Measurements from ENCODE around the gene RPL10A.

Gene RPL10A

GRCh38 chr6:35448191-35448590 is 20.0 kb upstream of the RPL10A start:
- no peak for DNase-seq (ENCODE audit: low spot score)

- peak; percentile 84 for DNase-seq (ENCODE audit: low spot score)
These were observed 18.8 kb upstream of the RPL10A start for GRCh38 chr6:35449287-35449881.

GRCh38 chr6:35451354-35452182 is 16.6 kb upstream of the RPL10A start:
- DNase-seq (ENCODE audit: low spot score), result no peak

- peak; percentile 92 for DNase-seq (ENCODE audit: low spot score)
These were observed 15.8 kb upstream of the RPL10A start, which contains the start of gene FANCE for GRCh38 chr6:35452183-35453090. Gene FANCE (plus strand): TSS chr6:35452338. CDS start chr6:35452546, 208 bp downstream.

- no peak for DNase-seq (ENCODE audit: low spot score)
These were observed 15.0 kb upstream of the RPL10A start for GRCh38 chr6:35453236-35453635.

GRCh38 chr6:35454391-35455110 is 13.7 kb upstream of the RPL10A start:
- DNase-seq (ENCODE audit: low spot score), result no peak

GRCh38 chr6:35457907-35458306 is 10.3 kb upstream of the RPL10A start:
- DNase-seq (ENCODE audit: low spot score), result no peak

GRCh38 chr6:35461270-35461669 is 6.9 kb upstream of the RPL10A start:
- DNase-seq (ENCODE audit: low spot score), result no peak

- no peak for DNase-seq (ENCODE audit: low spot score)
These were observed 4.9 kb upstream of the RPL10A start for GRCh38 chr6:35463292-35463691.

GRCh38 chr6:35465646-35466045 is 2.6 kb upstream of the RPL10A start:
- no peak for DNase-seq (ENCODE audit: low spot score)

- DNase-seq (ENCODE audit: low spot score), result no peak
These were observed 964 bp downstream of the RPL10A start for GRCh38 chr6:35468980-35469750.

GRCh38 chr6:35469751-35470662 is 1.8 kb downstream of the RPL10A start:
- peak; percentile 41 for DNase-seq (ENCODE audit: low spot score)

GRCh38 chr6:35470663-35471120 is 2.5 kb downstream of the RPL10A start:
- DNase-seq (ENCODE audit: low spot score), result no peak

- no peak for DNase-seq (ENCODE audit: low spot score)
These were observed 3.7 kb downstream of the RPL10A start for GRCh38 chr6:35471836-35472345.

- no peak for DNase-seq (ENCODE audit: low spot score)
These were observed 5.1 kb downstream of the RPL10A start for GRCh38 chr6:35473075-35473849.

- DNase-seq (ENCODE audit: low spot score), result peak; percentile 18
These were observed 5.6 kb downstream of the RPL10A start for GRCh38 chr6:35473850-35474130.

- DNase-seq (ENCODE audit: low spot score), result peak; percentile 14
These were observed 6.1 kb downstream of the RPL10A start for GRCh38 chr6:35474131-35474941.

- no peak for DNase-seq (ENCODE audit: low spot score)
These were observed 6.9 kb downstream of the RPL10A start for GRCh38 chr6:35474942-35475570.
